Non-pigmented ciliary epithelial cell (primary cell): ENCODE data around the gene CYFIP1.

Source experiments
- DNase-seq: peaks from one replicate; pipeline ENCODE4 v3.0.0-alpha.2; 2010; ENCODE audit warnings: low read depth

CYFIP1 gene

GRCh38 chr15:22918056-22918455, 62.1 kb downstream of the CYFIP1 start:
- no peak for DNase-seq

DNA sequence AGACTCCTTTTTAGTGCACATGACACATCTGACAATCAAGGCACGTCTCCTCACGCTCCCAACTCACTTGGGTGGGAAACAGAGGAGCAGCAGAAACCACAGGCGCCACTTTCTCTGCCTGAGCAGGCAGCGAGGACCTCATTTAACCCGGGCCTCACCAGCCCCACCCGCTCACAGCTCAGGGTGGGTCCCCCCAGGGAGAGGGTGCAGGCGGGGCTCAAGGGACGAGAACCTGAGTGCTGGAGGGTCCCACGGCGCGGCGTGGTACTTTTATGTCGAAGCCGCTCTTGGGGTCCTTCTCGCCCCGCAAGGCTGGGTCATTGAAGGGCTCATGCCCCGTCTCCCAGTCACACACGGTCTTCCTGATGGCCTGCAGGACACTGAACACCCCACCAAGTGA, 62.6 kb downstream of the CYFIP1 start:
- no peak for DNase-seq

- DNase-seq = no peak
These were observed 63.4 kb downstream of the CYFIP1 start for GRCh38 chr15:22916606-22917350.

- DNase-seq = no peak
These were observed 64.2 kb downstream of the CYFIP1 start for GRCh38 chr15:22915866-22916515.

DNA sequence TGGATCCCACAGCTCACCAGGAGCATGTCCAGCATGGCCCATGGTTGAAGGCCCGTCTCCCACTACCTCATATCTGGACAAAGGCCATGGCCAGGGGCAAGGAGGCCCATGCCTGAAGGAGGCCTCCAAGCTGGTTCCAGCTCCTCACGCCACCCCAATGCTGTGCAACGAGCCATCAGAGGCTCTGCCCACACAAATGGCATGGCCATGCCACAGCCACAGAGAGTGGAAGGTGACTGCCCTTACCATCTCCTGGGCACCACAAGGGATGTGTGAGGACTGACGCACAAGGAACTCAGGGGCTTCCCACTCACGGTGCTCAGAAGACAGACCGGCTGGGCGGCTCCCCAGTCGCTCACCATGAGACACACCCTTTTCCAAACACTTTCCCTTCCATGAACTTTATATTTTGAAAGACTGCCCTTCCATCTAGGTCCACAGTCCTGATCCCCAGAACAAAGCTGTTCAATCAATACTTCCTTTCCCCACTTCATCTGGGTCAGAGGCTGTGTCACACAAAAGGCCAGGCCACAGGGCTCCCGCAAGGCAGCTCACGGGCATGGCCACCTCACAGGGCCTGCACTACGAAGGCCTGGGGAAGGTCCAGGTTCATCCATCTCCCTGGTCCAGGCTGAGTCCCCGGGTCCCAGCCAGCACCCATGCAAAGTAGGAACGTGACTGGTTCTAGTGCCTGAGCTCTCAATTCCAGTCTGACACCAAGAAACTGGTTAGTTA, 66.4 kb downstream of the CYFIP1 start:
- DNase-seq = no peak

DNA sequence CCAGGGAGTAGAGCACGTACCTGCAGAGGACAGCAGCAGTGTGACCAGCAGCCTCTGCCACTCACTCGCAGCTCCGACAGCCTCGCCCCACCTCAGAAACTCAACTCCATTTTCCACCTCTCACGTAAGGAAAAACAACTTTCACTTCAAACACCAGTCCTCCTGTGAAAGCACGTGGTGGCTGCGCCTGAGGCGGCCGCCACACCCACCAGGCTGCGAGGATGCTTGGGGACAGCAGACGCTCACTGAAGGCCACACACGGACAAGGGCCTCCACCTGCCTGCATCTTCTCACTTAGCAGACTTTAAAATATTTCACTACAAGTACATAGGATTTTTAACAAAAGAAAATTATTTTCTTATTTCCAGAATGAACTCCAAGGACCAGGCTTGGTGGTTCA, 67.9 kb downstream of the CYFIP1 start:
- no peak for DNase-seq

DNA sequence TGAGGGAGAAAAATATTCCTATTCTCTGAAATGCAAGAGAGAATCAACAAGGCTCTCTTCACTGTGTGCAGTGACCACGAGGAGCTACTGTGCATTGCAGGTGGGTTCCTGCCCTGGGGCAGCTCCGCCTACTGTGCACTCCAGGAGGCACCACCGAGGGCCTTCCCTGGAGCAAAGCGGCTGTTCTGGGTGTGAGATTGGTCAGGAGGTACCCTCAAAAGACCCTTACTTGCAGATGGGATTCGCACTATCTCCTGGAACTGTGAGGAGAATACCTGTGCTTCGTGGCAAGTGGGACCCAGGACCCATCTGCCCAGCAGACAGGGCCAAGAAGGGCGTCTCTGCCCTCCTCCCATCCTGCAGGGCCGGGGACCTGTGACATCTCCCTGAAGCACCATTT, 68.9 kb downstream of the CYFIP1 start:
- no peak for DNase-seq

GRCh38 chr15:22908830-22909229, 71.3 kb downstream of the CYFIP1 start:
- DNase-seq = no peak

- DNase-seq = no peak
These were observed 72.8 kb downstream of the CYFIP1 start for GRCh38 chr15:22907161-22907950.

DNA sequence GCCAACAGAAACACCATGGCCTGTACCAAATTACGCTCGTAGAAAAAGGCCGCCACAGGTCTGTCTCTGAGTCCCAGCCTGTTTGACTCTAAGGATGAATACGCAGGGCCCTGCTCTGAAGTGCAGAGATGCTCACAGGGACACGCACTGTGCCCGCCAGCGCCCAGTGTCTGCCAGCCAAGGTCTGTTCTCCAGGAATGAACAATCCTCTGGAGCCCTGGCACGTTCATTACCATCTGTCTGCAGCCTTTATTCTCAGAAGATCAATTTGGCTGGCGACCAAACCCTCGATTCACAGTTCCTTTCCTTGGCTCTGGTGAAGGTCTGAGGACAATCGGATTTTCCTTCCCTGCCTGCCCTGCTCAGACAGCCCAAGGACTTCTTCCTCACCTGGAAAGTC, 75.4 kb downstream of the CYFIP1 start:
- DNase-seq = no peak

DNA sequence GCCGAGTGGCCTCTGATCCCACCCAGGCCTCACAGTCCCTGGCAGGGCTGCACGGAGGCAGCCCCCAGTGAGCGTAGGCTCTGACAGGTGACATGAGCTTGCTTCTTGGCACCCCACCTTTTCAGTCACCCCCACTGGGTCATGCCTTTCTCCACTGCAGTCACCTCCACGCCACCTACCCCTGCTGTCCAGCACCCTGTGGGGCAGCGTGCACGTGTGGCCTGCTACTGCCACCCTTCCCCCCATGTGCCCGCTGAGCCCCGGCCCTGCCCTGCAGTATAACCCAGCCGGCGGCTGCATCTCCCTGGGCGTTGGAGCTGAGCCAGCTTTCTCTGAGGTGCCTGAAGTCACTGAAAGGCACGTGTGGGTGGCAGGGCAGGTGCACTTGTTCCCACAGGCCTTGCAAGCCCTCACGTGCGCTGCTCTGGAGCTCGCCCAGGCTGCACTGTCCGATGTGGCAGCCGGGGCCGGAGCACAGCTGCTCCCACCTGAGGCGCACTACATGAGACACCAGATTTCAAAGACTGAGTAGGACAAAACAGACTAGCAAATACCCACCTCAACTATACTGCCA, 76.1 kb downstream of the CYFIP1 start:
- no peak for DNase-seq

DNA sequence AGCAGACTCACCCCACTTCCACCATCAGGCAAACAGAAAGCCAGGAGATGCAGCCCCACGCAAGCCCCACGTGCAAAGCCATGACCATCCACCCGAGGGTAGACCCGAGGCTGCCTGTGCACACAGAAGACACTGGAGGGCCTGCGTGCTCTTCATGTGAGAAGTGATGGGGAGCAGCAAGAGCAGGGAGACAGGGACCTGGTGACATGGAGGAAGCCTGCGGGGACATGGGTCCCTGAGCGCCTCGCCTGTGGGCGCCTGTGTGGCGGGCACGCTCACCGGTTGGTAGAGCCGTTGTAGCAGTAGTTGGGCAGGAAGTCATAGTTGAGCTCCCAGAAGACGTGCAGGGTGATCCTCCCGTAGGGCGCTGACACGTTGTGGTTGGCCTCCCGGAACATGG, 76.7 kb downstream of the CYFIP1 start:
- DNase-seq = no peak

- DNase-seq = no peak
These were observed 77.2 kb downstream of the CYFIP1 start for GRCh38 chr15:22902981-22903380.

GRCh38 chr15:22902578-22902977, 77.6 kb downstream of the CYFIP1 start:
- no peak for DNase-seq

GRCh38 chr15:22902046-22902445, 78.1 kb downstream of the CYFIP1 start:
- DNase-seq = no peak

DNA sequence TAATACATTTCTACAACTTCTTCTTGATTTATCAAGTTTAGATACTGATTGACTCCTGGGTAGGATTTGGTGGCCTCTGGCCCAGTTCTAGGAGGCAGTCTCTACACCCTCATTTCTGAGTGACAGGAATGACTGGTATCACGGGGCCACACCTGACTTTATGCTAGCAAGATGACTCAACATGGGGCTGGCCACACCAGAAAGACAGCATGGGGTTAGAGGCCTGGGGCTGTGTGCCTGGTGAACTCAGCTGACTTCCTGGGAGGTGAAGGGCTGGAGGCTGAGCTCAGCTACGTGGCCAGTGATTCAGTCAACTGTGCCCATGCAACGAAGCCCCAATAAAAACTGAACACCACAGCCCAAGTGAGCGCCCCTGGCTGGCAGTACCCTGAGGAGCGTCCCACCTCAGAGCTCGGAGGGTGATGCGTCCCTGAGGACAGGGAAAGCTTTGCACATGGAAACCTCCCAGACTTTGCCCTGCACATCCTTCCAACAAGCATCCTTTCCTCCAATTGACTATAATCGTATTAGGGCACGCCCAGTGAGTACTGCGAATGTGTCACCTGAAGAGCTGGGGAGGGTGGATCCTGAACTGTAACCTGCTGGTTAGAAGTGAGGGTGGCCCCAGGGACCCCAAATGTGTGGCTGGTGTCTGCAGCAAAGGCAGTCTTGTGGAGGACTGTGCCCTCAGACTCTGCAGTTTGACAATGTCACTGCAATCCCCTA, 84.5 kb downstream of the CYFIP1 start:
- no peak for DNase-seq

DNA sequence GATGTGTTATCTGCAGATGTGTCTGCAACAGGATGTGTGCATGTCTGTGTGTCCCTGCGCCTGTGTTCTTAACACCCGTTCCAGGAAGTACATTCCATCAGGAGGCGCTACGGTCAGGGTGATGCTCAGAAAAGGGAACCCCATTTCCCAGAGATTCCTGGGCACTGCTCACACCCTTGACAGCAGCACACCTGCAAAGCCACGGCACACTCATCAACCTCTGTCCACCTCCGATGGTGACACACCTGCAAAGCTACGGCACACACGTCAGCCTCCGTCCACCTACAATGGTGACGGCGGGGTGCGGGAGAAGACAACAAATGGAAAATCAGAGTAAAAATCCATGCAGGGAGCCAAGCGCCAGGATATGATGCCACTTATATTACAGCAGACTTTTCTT, 86.3 kb downstream of the CYFIP1 start:
- DNase-seq = no peak

- DNase-seq = no peak
These were observed 87.1 kb downstream of the CYFIP1 start for GRCh38 chr15:22893081-22893480.

GRCh38 chr15:22892333-22892732, 87.8 kb downstream of the CYFIP1 start:
- DNase-seq = no peak

- no peak for DNase-seq
These were observed 88.5 kb downstream of the CYFIP1 start for GRCh38 chr15:22891426-22892210.

DNA sequence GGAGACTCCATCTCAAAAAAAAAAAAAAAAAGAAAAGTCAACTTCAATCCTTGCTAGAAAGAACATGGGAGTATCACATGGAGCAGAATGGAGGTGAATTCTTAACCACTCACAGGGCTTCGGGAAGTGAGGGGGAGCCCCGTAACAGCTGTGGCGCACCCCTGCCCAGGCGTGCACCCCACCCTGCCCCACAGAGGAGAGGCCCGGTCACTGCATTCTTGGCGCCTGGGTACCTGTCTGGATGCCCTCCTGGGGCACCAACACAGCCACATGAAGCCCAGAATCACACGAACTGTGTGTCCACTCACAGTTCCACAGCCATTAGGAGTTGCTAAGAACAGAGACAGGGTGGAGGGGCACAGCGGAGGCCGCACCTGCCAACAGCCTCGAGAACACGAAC, 89.9 kb downstream of the CYFIP1 start:
- no peak for DNase-seq
